ENCODE results near the gene PTPDC1. TPM values are rescaled to one million over a fixed set of nuclear protein-coding genes. Genes with fewer than 3 reads are reported as not detected.

The PTPDC1 gene
- total RNA-seq, 1 donor from 2014 or later: 7.9 TPM

DNA sequence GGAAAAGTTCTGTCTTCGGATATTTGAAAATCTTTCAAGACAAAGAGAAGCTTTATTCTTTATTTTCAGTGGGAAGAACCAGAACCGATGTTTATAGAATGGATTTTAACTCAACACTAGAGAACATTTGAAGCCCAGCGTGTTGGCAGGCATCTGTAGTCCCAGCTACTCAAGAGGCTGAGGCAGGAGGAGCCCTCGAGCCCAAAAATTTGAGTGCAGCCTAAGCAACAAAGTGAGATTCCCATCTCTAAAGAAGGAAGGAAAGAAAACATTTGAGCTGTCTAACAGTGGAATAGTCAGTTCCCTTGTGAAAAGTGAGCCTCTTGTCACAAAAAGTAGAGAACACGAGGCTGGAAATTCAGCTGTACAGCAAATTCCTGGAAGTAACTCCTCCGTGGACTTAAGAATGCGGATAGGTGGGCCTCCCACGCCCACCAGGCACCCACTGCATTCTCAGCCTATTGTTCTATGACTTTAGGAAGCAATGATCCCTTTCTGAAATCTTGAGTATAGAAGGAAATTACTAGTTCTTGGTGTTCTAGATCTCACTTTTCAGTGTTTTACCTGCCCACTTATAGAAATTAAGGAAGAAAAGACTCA lies 2.3 kb upstream of the PTPDC1 start:
- TF ChIP-seq, protein P1, sequence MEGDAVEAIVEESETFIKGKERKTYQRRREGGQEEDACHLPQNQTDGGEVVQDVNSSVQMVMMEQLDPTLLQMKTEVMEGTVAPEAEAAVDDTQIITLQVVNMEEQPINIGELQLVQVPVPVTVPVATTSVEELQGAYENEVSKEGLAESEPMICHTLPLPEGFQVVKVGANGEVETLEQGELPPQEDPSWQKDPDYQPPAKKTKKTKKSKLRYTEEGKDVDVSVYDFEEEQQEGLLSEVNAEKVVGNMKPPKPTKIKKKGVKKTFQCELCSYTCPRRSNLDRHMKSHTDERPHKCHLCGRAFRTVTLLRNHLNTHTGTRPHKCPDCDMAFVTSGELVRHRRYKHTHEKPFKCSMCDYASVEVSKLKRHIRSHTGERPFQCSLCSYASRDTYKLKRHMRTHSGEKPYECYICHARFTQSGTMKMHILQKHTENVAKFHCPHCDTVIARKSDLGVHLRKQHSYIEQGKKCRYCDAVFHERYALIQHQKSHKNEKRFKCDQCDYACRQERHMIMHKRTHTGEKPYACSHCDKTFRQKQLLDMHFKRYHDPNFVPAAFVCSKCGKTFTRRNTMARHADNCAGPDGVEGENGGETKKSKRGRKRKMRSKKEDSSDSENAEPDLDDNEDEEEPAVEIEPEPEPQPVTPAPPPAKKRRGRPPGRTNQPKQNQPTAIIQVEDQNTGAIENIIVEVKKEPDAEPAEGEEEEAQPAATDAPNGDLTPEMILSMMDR (IDR thresholded peaks at IDR 0.05; ENCODE audit: borderline replicate concordance): no peak
- Histone ChIP-seq H3K27me3 (ENCODE audit: low read depth) (no peaks in the 10 kb centered on the region), H3K4me1 (peaks cover 54% of the 10 kb centered on the region), H3K4me3 (no peak overlapping the region), H3K9me3 (replicated peaks) (no peaks in the 10 kb centered on the region), H3K36me3 (peaks cover 7% of the 10 kb centered on the region), H3K27ac (replicated peaks) (peak overlapping the region; percentile 75)
- DNase-seq: no peak
- intact Hi-C loops (cut with micrococcal nuclease): loop anchor here (10.0 kb wide), 1 partner anchor 53 kb away; no protein-coding TSS in a partner anchor

DNA sequence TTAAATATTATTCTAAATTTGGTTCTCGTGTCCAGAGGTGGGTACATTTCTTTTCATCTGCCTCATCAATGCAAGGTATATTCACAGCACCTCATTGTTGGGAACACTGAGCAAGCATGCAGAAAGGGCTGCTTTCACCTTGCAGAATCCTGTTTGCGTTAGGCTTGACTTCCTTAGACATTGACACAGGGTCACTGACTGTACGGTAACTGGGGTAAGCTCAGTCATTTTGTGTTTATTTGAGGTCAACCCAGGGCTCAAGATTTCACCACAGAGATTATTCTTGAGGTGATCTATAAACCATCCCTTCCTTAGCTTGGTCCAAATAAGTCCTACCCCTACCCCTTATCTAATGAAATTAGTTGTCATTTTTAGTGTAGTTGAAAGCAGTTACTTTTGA lies 1.7 kb upstream of the PTPDC1 start:
- Histone ChIP-seq H3K9me3 (replicated peaks) (no peaks in the 10 kb centered on the region), H3K4me3 (no peak overlapping the region), H3K4me1 (peaks cover 55% of the 10 kb centered on the region), H3K27me3 (ENCODE audit: low read depth) (no peaks in the 10 kb centered on the region), H3K36me3 (peaks cover 7% of the 10 kb centered on the region), H3K27ac (replicated peaks) (peak overlapping the region; percentile 75)
- intact Hi-C loops (cut with micrococcal nuclease): loop anchor here (10.0 kb wide), 1 partner anchor 52 kb away; no protein-coding TSS in a partner anchor
- no peak for DNase-seq
- TF ChIP-seq, protein P1 (IDR thresholded peaks at IDR 0.05; ENCODE audit: borderline replicate concordance): no peak

DNA sequence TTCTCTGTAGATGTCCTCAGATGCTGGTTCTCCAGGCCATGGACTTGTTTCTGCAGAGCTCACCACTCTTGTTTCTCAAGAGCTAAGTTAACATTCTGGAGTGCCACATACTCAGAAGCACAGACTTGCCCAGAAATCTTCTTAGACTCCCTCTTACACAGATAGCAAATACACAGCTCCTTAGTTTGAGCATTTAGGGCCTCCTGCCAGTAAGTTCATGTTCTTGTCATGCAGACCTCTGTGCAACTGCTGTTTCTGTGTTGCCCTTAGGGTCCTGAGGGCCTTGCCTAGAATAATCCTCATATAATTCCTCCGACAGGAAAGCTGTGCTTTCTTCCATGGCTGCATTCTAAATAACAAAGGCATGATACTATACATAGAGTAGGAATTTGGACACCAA lies 1.3 kb upstream of the PTPDC1 start:
- intact Hi-C loops (cut with micrococcal nuclease): loop anchor here (10.0 kb wide), 1 partner anchor 52 kb away; no protein-coding TSS in a partner anchor
- DNase-seq: no peak
- TF ChIP-seq, protein P1 (IDR thresholded peaks at IDR 0.05; ENCODE audit: borderline replicate concordance): no peak
- Histone ChIP-seq H3K4me3 (peak overlapping the region; percentile 23), H3K4me1 (peaks cover 55% of the 10 kb centered on the region), H3K27me3 (ENCODE audit: low read depth) (no peaks in the 10 kb centered on the region), H3K27ac (replicated peaks) (peak overlapping the region; percentile 75), H3K9me3 (replicated peaks) (no peaks in the 10 kb centered on the region), H3K36me3 (peaks cover 7% of the 10 kb centered on the region)

DNA sequence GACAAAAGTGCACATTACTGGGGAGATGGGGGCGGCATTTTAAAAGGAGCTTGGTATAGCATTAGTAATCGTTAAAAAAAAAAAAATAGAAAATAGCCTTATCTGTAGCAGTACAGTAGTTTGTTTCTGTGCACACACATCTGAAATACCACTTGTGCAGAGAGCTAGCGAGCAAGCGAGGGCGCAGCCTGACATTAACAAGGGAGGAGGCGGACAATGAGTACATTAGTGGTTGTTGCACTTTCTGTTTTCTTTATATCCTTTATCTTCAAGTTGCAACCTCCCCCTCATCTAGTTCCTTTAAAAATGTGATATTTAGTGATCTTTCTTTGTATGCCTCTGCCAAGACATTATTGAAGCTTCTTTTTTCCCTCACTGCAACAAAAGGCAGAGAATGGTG lies 880 bp upstream of the PTPDC1 start:
- TF ChIP-seq, protein P1 (IDR thresholded peaks at IDR 0.05; ENCODE audit: borderline replicate concordance): no peak
- Histone ChIP-seq H3K27me3 (ENCODE audit: low read depth) (no peaks in the 10 kb centered on the region), H3K4me3 (peak overlapping the region; percentile 23), H3K27ac (replicated peaks) (peak overlapping the region; percentile 75), H3K4me1 (peaks cover 55% of the 10 kb centered on the region), H3K36me3 (peaks cover 11% of the 10 kb centered on the region), H3K9me3 (replicated peaks) (no peaks in the 10 kb centered on the region)
- intact Hi-C loops (cut with micrococcal nuclease): loop anchor here (10.0 kb wide), 1 partner anchor 51 kb away; no protein-coding TSS in a partner anchor
- DNase-seq: no peak

DNA sequence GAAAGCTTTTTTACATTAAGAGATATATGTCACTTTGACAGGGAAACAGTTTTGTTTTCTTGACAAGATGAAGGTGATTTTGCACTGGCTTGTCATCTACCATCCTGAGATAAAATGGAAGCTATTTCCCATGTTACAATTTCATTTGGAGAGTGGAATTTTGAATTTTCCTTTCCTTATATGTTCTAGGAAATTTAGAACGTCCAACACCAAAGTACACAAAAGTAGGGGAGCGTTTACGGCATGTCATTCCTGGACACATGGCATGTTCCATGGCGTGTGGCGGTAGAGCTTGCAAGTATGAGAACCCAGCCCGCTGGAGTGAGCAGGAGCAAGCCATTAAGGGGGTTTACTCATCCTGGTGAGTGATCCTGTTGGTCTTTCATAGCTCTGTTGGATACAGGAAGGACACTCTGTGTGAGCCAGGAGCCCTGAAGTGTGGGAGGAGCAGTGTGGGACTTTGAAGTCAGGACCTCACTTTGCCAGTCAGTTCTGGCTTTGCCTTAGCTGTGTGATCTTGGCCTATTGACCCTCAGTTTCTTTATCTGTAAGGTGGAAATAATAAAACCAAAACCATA lies 887 bp downstream of the PTPDC1 start:
- DNase-seq: no peak
- Histone ChIP-seq H3K27me3 (ENCODE audit: low read depth) (no peaks in the 10 kb centered on the region), H3K9me3 (replicated peaks) (no peaks in the 10 kb centered on the region), H3K4me3 (no peak overlapping the region), H3K27ac (replicated peaks) (peak overlapping the region; percentile 75), H3K36me3 (peaks cover 9% of the 10 kb centered on the region), H3K4me1 (peaks cover 55% of the 10 kb centered on the region)
- intact Hi-C loops (cut with micrococcal nuclease): loop anchor here (10.0 kb wide), 1 partner anchor 50 kb away; no protein-coding TSS in a partner anchor
- TF ChIP-seq, protein P1 (IDR thresholded peaks at IDR 0.05; ENCODE audit: borderline replicate concordance): no peak

Measured in left ventricle myocardium inferior (tissue), 1 donor.